GM18505 (cell line): Measurements from ENCODE around the gene YPEL4.
A peak's percentile ranks its signal among the peaks of the same experiment; 100 is the strongest.
"Not testable (repeated sequence)": the region's sequence is repeated elsewhere in the genome, so short reads cannot be mapped to it uniquely, and the experiment has no call there.

Source experiments
- ATAC-seq: cut with Tn5 transposase; IDR thresholded peaks from one replicate; pipeline ENCODE4 v1.9.1; 2021; ENCODE audit not compliant: unreplicated experiment
- POLR2A ChIP-seq: IDR thresholded peaks from 4 replicates; pipeline ENCODE4 v1.6.1; 2011; ENCODE audit warnings: borderline replicate concordance; ENCODE audit not compliant: insufficient read depth, insufficient read length; ENCODE audit errors: extremely low read depth

Gene YPEL4

GRCh38 chr11:57659669-57660068 is 10.0 kb upstream of the YPEL4 start:
- ATAC-seq = no peak

DNA sequence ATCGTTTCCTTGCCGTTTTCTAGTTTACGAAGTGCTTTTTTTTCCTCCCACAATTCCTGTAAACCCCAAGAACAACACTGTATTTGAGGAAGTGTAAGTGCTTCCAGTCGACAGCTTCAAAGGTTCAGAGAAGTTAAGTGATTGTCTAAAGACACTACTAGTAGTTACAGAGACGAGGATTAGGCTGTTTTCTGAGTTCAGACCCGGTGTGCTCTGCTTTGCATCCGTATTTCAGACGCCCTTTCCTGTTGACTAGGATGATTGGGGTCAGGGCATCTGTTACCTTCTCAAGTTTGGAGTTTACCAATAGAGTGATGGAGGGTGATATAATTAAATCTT is 8.3 kb upstream of the YPEL4 start:
- no peak for ATAC-seq
- no peak for TF ChIP-seq POLR2A

More at GRCh38 chr11:57659669-57660068, 10.0 kb upstream of the YPEL4 start:
- no peak for TF ChIP-seq POLR2A

- peak; percentile 81 for TF ChIP-seq POLR2A
- peak; percentile 99 for ATAC-seq
Measured at GRCh38 chr11:57657194-57658022, 7.7 kb upstream of the YPEL4 start, which contains the start of gene CLP1. Gene CLP1, plus strand, starts transcription at chr11:57657762. Its CDS starts 1,715 bp downstream, at chr11:57659477.

- no peak for ATAC-seq
- TF ChIP-seq POLR2A = no peak
Measured at GRCh38 chr11:57656885-57657193, 7.1 kb upstream of the YPEL4 start.

DNA sequence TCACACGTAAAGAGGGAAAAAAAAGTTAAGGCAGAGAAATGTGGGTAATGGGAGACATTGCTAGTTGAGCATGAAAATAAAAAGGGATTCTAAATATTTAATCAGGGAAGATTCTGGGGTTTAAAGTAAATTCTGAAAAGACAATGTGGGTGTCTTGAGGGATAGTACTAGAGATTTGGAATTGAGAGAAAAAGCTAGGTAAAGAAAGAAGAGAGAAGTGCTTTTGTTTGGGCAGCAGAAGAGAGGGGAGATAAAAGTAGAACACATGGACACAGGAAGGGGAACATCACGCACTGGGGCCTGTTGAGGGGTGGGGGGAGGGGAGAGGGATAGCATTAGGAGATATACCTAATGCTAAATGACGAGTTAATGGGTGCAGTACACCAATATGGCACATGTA is 3.5 kb upstream of the YPEL4 start:
- no peak for TF ChIP-seq POLR2A
- no peak for ATAC-seq

- ATAC-seq = no peak
- no peak for TF ChIP-seq POLR2A
Measured at GRCh38 chr11:57652662-57653061, 3.0 kb upstream of the YPEL4 start.

GRCh38 chr11:57652230-57652629 is 2.5 kb upstream of the YPEL4 start:
- ATAC-seq = not testable (repeated sequence)

DNA sequence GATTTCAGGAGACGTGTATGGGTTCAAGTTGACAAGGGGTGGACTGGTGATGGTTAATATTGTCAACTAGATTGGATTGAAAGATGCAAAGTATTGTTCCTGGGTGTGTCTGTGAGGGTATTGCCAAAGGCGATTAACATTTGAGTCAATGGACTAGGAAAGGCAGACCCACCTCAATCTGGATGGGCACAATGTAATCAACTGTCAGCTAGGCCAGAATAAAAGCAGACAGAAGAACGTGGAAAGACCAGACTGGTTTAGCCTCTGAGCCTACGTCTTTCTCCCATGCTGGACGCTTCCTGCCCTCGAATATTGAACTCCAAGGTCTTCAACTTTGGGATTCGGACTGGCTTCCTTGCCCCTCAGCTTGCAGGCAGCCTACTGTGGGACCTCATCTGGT is 1.7 kb upstream of the YPEL4 start:
- no peak for ATAC-seq
- TF ChIP-seq POLR2A = no peak

GRCh38 chr11:57650739-57651090 is 1.0 kb upstream of the YPEL4 start:
- no peak for TF ChIP-seq POLR2A
- no peak for ATAC-seq

GRCh38 chr11:57648801-57649735 is 644 bp downstream of the YPEL4 start:
- ATAC-seq = no peak
- no peak for TF ChIP-seq POLR2A

GRCh38 chr11:57647960-57648800 is 1.5 kb downstream of the YPEL4 start:
- no peak for TF ChIP-seq POLR2A
- no peak for ATAC-seq

- ATAC-seq = no peak
- no peak for TF ChIP-seq POLR2A
Measured at GRCh38 chr11:57647372-57647771, 2.3 kb downstream of the YPEL4 start.

- TF ChIP-seq POLR2A = no peak
- ATAC-seq = no peak
Measured at GRCh38 chr11:57646799-57647303, 2.9 kb downstream of the YPEL4 start.

GRCh38 chr11:57646194-57646798 is 3.4 kb downstream of the YPEL4 start:
- no peak for ATAC-seq
- TF ChIP-seq POLR2A = no peak
